Endothelial cell (in vitro differentiated cells): ENCODE data around the gene PIGK. TPM values are rescaled to one million over a fixed set of nuclear protein-coding genes. Genes with fewer than 3 reads are reported as not detected.
"Not testable (repeated sequence)": the region's sequence is repeated elsewhere in the genome, so short reads cannot be mapped to it uniquely, and the experiment has no call there.

Experiments
- DNase-seq: peaks from one replicate; pipeline ENCODE4 v3.0.0; 2021; ENCODE audit warnings: low spot score
- H3K27ac Mint-ChIP-seq: one replicate; pipeline ENCODE4 v1.8.0; 2021; ENCODE audit warnings: mixed read lengths, inconsistent platforms; ENCODE audit not compliant: unreplicated experiment
- H3K27me3 Mint-ChIP-seq: one replicate; pipeline ENCODE4 v1.8.0; 2021; ENCODE audit warnings: mild to moderate bottlenecking, moderate library complexity, mixed read lengths, inconsistent platforms; ENCODE audit not compliant: unreplicated experiment
- H3K36me3 Mint-ChIP-seq: one replicate; pipeline ENCODE4 v1.8.0; 2021; ENCODE audit warnings: mild to moderate bottlenecking, low read depth, mixed read lengths, inconsistent platforms; ENCODE audit not compliant: unreplicated experiment
- H3K4me1 Mint-ChIP-seq: one replicate; pipeline ENCODE4 v1.8.0; 2021; ENCODE audit warnings: mild to moderate bottlenecking, mixed read lengths, inconsistent platforms; ENCODE audit not compliant: unreplicated experiment
- H3K4me3 Mint-ChIP-seq: one replicate; pipeline ENCODE4 v1.8.0; 2021; ENCODE audit warnings: mild to moderate bottlenecking, mixed read lengths, inconsistent platforms; ENCODE audit not compliant: unreplicated experiment
- H3K9me3 Mint-ChIP-seq: one replicate; pipeline ENCODE4 v1.8.0; 2021; ENCODE audit warnings: mixed read lengths, inconsistent platforms; ENCODE audit not compliant: unreplicated experiment
- CTCF ChIP-seq: fragments of 200-600 bp; sonication (generic); IDR thresholded peaks from one replicate; pipeline ENCODE4 v1.5.0; 2021; ENCODE audit warnings: antibody characterized with exemption; ENCODE audit not compliant: unreplicated experiment
- total RNA-seq: library from RNA; stranded (reverse); fragmentation: NEBNext Ultra II Directional; extraction: Animal tissue kit (Norgen Biotek cat#: 25700); gene quantifications from one replicate; pipeline ENCODE4 v1.2.1, GENCODE V29; 2021; ENCODE audit not compliant: unreplicated experiment

Gene PIGK
- total RNA-seq, 1 donor from 2014 or later: 19.5 TPM

- no peaks in the 10 kb centered on the region for H3K4me1 Mint-ChIP-seq
- no peaks in the 10 kb centered on the region for H3K27me3 Mint-ChIP-seq
- H3K27ac Mint-ChIP-seq: no peak overlapping the region
- H3K9me3 Mint-ChIP-seq: no peaks in the 10 kb centered on the region
- DNase-seq: no peak
- H3K4me3 Mint-ChIP-seq: no peak overlapping the region
- H3K36me3 Mint-ChIP-seq: peaks cover 21% of the 10 kb centered on the region
- no peak for TF ChIP-seq CTCF
Measured at GRCh38 chr1:77164434-77164944, 54.7 kb downstream of the PIGK start.

GRCh38 chr1:77159706-77160105, 59.5 kb downstream of the PIGK start:
- not testable (repeated sequence) for H3K27ac Mint-ChIP-seq, H3K4me1 Mint-ChIP-seq, H3K4me3 Mint-ChIP-seq, H3K27me3 Mint-ChIP-seq, DNase-seq, H3K9me3 Mint-ChIP-seq
- peaks cover 34% of the 10 kb centered on the region for H3K36me3 Mint-ChIP-seq

GRCh38 chr1:77156214-77156613, 63.0 kb downstream of the PIGK start:
- Mint-ChIP-seq H3K4me3 (no peak overlapping the region), H3K27me3 (no peaks in the 10 kb centered on the region), H3K27ac (no peak overlapping the region), H3K4me1 (no peaks in the 10 kb centered on the region), H3K36me3 (peaks cover 28% of the 10 kb centered on the region), H3K9me3 (no peaks in the 10 kb centered on the region)
- DNase-seq: no peak
- no peak for TF ChIP-seq CTCF

GRCh38 chr1:77146270-77146669, 73.0 kb downstream of the PIGK start:
- Mint-ChIP-seq H3K36me3 (no peaks in the 10 kb centered on the region), H3K27me3 (no peaks in the 10 kb centered on the region)
- no peak for TF ChIP-seq CTCF

GRCh38 chr1:77143529-77144121, 75.6 kb downstream of the PIGK start:
- H3K9me3 Mint-ChIP-seq: no peaks in the 10 kb centered on the region
- peaks cover 1% of the 10 kb centered on the region for H3K27me3 Mint-ChIP-seq
- no peak for TF ChIP-seq CTCF
- H3K4me1 Mint-ChIP-seq: no peaks in the 10 kb centered on the region
- no peak overlapping the region for H3K4me3 Mint-ChIP-seq
- no peak for DNase-seq
- H3K36me3 Mint-ChIP-seq: no peaks in the 10 kb centered on the region
- H3K27ac Mint-ChIP-seq: no peak overlapping the region

More at GRCh38 chr1:77146270-77146669, 73.0 kb downstream of the PIGK start:
- DNase-seq: no peak
- Mint-ChIP-seq H3K9me3 (no peaks in the 10 kb centered on the region), H3K4me1 (no peaks in the 10 kb centered on the region), H3K27ac (no peak overlapping the region), H3K4me3 (no peak overlapping the region)
